Pulmonary artery endothelial cell (primary cell): ENCODE measurements around the gene NEURL3. TPM values are rescaled to one million over a fixed set of nuclear protein-coding genes. Genes with fewer than 3 reads are reported as not detected.

Experiments used
- DNase-seq: peaks from one replicate; pipeline ENCODE4 v3.0.0-alpha.2; 2011; ENCODE audit warnings: low read depth, low spot score
- total RNA-seq: library from RNA; depleted of rRNA; stranded (reverse); fragments of >200 nt; gene quantifications from 2 replicates; pipeline ENCODE4 v1.2.3, GENCODE V29; 2014

Gene NEURL3
- total RNA-seq, 1 donor from 2014 or later, result not detected

DNA sequence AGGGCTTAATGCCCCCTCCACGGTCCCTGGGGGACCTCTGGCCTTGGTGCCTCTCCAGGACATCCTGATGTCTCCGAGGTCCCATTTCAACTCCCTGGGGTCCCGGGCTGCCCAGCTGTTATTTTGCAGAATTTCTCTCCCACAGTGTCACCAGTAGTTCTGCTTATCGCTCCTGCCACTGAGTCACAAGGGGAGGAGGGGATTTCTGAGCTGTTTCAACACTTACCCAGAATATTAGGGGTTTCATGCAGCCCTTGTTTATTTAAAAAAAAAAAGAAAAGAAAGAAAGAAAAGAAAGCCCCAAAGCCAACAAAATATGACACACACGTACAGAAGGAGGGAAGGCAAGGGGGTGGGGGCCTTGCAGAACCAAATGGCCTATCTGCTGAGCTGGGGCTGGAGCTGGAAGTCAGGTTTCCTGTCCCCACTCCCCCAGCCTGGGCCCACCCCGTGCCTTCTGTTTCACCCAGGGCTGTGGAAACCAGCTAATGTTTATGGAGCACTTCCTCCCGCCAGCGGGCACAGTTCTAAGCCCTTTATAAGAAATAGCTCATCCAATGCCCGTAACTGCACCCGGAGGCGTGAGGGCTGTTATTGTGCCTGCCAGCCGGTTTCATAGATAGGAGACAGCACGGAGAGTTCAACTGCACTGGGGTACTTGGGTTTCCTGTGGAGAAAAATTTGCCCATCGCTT lies 23.0 kb upstream of the NEURL3 start:
- DNase-seq, result no peak

GRCh38 chr2:96527286-96528005 lies 22.3 kb upstream of the NEURL3 start:
- no peak for DNase-seq

DNA sequence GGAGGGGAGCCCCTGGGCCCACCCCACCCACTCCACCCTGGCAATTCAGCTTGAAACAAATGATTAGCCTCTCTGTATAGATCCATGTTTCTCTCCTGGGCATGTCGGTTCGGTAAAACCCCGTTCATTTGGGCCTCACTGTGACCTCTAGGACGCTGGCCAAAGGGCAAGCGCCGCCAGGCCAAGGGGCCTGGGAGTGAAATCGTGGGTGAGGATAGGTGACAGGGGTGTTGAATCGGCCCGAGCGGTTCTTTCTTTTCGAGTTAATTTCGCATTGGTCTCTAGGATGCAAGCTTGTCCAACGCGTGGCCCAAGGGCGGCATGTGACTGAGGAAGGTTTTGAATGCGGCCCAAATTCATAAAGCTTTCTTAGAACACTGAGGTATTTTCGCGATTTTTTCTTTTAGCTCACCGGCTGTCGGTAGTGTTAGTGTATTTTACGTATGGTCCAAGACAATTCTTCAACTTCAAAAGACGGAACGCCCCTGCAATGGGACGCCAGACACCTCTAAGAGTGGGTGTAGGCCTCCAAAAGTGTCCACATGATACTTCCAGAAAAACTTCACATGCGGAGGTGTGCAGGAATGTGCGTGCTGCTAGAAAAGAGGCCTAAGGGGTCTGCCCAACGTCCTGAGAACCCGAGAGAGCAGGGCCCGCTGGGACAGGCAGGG lies 21.6 kb upstream of the NEURL3 start:
- DNase-seq, result no peak

- DNase-seq, result no peak
Measured at GRCh38 chr2:96526101-96526591, 21.0 kb upstream of the NEURL3 start.

- DNase-seq, result no peak
Measured at GRCh38 chr2:96525211-96525507, 20.0 kb upstream of the NEURL3 start.

GRCh38 chr2:96524482-96525210 lies 19.5 kb upstream of the NEURL3 start:
- no peak for DNase-seq

DNA sequence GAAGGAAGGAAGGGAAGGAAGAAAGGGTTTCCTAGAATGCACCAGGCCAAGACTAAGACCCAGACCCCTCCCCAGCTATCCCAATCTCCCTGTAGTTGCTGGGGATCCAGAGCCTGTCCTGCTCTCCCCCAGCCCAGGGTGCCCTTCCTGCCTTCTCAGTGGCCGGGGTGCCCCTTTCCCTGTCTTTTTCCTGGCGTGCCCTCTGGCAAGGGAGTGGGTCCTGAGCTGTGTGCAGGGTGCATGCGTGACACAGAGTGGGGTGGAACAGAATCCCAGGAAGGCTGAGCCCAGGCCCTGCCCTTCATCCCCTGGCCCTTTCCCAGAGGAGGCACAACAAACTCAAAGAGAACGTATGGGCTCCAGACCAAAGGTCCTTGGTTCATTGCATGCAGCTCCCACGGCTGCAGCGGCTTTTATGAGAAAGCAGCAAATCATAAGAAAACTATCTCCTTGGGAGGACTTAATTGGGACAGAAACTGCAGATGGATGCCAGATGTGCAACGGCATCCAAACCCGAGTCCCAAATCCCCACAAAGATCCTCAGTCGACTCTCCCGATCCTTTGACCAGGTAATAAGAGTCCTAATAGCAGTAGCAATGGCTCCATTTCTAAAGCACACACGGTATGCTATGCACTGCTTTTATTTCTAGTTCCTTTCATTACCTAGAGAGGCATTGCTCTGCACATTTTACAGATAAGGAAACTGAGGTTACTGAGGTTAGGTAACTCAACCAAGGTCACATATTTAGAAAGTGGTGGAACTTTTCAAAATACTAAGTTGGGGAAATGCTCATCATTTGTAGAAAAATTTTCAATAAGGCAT lies 18.7 kb upstream of the NEURL3 start:
- DNase-seq, result no peak

- DNase-seq, result no peak
Measured at GRCh38 chr2:96522304-96523203, 17.4 kb upstream of the NEURL3 start.

DNA sequence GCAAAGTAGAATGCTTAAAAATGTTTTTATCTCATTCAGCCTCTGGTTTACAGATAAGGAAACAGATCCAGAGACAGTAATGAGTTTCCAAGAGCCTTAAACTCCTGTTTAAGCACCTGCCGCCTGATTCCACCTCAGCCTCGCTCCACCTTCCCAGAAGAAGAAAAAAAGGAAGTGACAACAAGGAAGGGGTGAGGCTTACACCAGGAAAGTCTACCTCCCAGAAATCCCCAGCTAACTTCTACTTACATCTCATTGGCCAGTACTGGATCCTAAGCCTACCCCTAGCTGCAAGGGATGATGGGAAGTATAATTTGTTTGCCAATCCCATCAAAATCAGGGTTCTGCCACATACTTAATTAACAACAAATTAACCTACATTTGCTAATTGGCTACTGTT lies 16.1 kb upstream of the NEURL3 start:
- DNase-seq, result no peak

DNA sequence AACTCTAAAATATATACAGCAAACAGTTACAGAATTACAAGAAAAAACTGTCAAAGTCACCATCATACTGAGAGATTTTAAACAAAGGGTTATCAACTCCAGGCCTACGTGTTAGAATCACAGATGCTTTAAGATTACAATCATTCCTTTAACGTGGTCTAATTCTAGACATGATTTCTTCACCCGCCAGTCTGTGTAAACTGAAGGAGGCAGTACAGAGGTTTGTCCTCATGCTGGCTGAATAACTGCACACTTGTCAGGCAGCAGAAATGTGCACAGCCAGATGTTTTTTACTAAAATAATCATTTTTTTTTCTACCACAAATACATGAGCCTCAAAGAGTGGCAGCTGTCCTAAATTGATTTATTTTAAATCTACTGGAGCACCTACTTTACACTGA lies 15.5 kb upstream of the NEURL3 start:
- DNase-seq, result no peak

- DNase-seq, result no peak
Measured at GRCh38 chr2:96520231-96520630, 15.1 kb upstream of the NEURL3 start.

DNA sequence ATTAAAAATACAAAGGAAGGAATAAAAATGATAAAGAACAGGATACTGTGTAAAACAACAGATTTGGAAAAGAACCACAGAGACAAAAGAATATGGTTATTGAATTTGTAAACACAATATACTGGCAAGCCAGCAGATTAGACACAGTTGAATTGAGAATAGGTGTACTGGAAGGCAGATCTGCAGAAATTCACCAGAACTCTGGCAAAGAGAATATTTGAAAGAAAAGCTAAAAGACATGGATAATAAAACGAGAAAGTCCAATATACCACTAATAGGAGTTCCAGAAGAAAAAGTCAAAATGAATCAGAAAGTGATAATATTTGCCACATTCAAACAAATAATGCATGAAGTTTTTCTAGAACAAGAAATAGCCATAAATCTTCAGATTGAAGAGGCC lies 11.9 kb upstream of the NEURL3 start:
- no peak for DNase-seq

DNA sequence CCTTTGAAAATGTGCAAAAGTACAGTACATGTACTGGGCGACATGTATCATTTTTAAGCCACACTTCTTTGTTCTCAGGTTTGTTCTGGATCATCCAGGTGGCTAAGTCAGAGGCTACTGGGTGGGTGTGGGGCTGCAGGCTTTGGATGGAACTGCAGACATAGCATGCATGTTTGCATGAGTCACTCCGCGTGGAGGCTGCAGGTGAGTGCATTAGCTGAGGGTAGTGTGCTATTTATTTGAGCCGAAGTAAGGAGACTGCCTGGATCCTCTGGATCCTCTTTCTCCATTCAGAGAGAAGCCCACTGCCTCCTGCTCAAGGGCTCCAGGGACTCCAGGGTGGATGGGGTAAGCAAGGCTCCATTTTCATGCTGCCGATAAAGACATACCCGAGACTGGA lies 9.4 kb upstream of the NEURL3 start:
- DNase-seq, result no peak

- DNase-seq, result no peak
Measured at GRCh38 chr2:96512341-96512740, 7.2 kb upstream of the NEURL3 start.

DNA sequence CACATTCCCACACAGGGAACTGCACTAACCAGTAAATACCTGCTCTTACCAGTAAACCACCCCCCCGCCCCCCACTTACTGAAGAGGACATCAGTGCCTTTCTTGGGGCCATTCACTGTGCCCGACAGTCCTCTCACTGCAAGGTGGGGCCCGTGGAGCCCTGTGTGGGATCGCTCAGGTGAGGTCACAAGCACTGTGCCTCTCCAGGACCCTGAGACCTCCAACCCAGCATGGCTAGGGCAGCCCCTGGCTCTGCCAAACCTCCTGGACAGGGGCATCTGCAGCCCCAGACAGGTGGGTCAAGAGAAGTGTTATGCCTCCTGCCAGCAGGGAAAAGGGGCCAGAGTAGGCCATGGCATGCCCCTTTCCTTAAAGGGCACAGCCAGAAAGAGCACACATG lies 6.7 kb upstream of the NEURL3 start:
- no peak for DNase-seq

DNA sequence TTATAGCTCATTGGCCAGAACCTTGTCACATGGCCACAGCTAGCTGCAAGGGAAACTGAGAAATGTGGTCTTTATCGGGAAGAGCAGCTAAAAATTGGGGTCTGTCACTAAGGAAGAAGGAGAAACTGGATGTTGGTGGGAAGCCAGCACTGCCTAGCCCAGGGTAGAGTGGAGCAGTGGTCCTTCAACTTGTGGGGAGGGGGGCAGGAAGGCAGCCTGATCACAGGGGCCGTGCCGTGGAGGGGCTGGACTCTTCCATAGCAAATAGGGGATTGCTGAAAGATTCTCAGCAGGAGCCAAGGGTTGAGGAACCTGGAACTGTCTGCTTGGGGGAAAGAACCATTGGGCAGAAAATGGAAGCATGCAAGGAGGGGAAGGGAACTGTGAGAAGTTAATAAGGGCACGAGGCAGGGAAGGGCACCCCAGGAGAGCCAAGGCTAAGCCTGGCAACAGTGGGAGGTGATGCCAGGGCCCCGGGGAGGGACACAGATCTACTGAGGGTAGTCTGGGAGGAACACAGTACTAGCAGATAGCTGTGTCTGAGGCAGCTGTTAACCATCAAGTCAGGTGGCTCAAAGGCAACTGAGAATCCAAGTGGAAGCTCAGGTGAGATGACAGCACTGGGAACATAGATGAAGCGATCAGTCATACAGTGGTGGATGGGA lies 5.9 kb upstream of the NEURL3 start:
- DNase-seq, result no peak

GRCh38 chr2:96509847-96510230 lies 4.7 kb upstream of the NEURL3 start:
- DNase-seq, result no peak

DNA sequence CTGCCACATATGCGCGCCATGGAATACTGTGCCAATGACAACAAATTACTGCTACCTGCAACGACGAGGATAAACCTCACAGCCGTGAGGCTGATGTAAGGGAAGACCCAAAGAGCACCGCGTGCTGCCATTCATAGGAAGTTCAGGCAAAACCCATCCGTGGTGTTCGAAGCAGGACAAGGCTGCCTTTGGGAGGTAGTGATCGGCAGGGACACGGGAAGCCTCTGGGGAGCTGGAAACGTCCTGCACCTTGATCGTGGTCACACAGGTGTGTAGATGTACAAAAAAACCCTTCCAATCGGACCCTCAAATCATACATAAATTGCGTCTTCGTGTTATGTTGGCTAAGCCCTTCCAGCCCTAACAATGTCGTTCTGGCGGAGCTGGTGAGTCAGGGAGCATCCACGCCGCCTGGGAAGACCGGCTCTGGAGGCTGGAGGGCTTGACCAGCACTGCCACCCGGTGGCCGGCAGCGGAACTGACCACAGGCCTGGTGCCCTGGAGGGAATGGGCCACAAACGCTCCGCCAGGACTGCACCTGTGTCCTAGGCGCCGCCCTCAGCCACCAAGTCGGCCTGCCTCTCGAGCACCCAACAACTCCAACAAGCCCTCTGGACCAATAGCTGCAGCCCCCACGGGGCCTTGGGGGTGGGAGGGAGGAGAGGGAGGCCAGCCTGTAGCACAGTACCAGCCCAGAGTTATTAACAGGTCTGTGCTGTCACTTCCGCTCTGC lies 4.1 kb upstream of the NEURL3 start:
- DNase-seq, result peak; percentile 63
